Fibroblast of lung (primary cell): ENCODE measurements around the gene ZC3H14. TPM values are rescaled to one million over a fixed set of nuclear protein-coding genes. Genes with fewer than 3 reads are reported as not detected.

Experiments used
- DNase-seq, 2 donors: peaks; one replicate each; pipeline versions ENCODE4 v3.0.0 to v3.0.0-alpha.2; 2010; ENCODE audit warnings: low read depth in 2 of 2
- H2AFZ ChIP-seq: 2 replicates; pipeline ENCODE4 v1.5.1; 2012; ENCODE audit warnings: low read length, control low read depth, inconsistent platforms
- H3K27ac ChIP-seq: 2 replicates; pipeline ENCODE4 v1.5.1; 2011; ENCODE audit warnings: low read length, control low read depth; ENCODE audit not compliant: insufficient read depth
- H3K27me3 ChIP-seq: 2 replicates; pipeline ENCODE4 v1.5.1; 2011; ENCODE audit warnings: mild to moderate bottlenecking, low read length; ENCODE audit not compliant: control insufficient read depth, insufficient read depth
- H3K36me3 ChIP-seq: 2 replicates; pipeline ENCODE4 v1.5.1; 2011; ENCODE audit warnings: low read length; ENCODE audit not compliant: control insufficient read depth, insufficient read depth
- H3K4me1 ChIP-seq: 2 replicates; pipeline ENCODE4 v1.5.1; 2011; ENCODE audit warnings: low read length; ENCODE audit not compliant: control insufficient read depth, insufficient read depth; ENCODE audit errors: extremely low read depth
- H3K4me2 ChIP-seq: 2 replicates; pipeline ENCODE4 v1.5.1; 2011; ENCODE audit warnings: low read length, control low read depth; ENCODE audit not compliant: insufficient read depth; ENCODE audit errors: extremely low read depth
- H3K4me3 ChIP-seq, 4 experiments: fragments of 200-600 bp in 1 of 4; sonication (generic) in 1 of 4; replicated peaks in 1 of 4; 2 replicates each; pipeline ENCODE4 v1.5.1; 2011 to 2016; ENCODE audit warnings: low read length in 4 of 4, low read depth in 3 of 4, mild to moderate bottlenecking in 3 of 4, control low read depth in 2 of 4, inconsistent platforms in 1 of 4, mixed read lengths in 1 of 4; ENCODE audit not compliant: insufficient read depth in 1 of 4; ENCODE audit errors: control extremely low read depth in 1 of 4
- H3K79me2 ChIP-seq: 2 replicates; pipeline ENCODE4 v1.5.1; 2012; ENCODE audit warnings: mild to moderate bottlenecking, low read length, inconsistent platforms; ENCODE audit not compliant: control insufficient read depth, insufficient read depth
- H3K9ac ChIP-seq: 2 replicates; pipeline ENCODE4 v1.5.1; 2011; ENCODE audit warnings: mild to moderate bottlenecking, low read length, control low read depth; ENCODE audit not compliant: insufficient read depth
- H3K9me3 ChIP-seq: 2 replicates; pipeline ENCODE4 v1.5.1; 2012; ENCODE audit warnings: low read depth, low read length; ENCODE audit not compliant: control insufficient read depth, insufficient read depth
- H4K20me1 ChIP-seq: 2 replicates; pipeline ENCODE4 v1.5.1; 2011; ENCODE audit warnings: low read length; ENCODE audit not compliant: control insufficient read depth, insufficient read depth; ENCODE audit errors: extremely low read depth
- EZH2 ChIP-seq: IDR thresholded peaks from 2 replicates; pipeline ENCODE4 v1.5.1; 2012; ENCODE audit warnings: low read length, control low read depth, mild to moderate bottlenecking; ENCODE audit errors: missing control alignments
- polyA plus RNA-seq, 2 donors: library from polyadenylated mRNA; depleted of rRNA in 1 of 2; stranded (reverse) in 1 of 2; unstranded in 1 of 2; fragments of >200 nt; gene quantifications; 2 replicates each; pipeline ENCODE4 v1.2.1, GENCODE V29; 2011 to 2012; ENCODE audit warnings: missing spikeins in 1 of 2
- total RNA-seq: library from RNA; depleted of rRNA; stranded (reverse); fragments of >200 nt; gene quantifications from 2 replicates; pipeline ENCODE4 v1.2.1, GENCODE V29; 2014
- TF ChIP-seq, protein P1 (sequence below), 2 donors: IDR thresholded peaks in 1 of 2; conservative IDR thresholded peaks in 1 of 2; 1 replicate in 1 of 2; 2 replicates in 1 of 2; pipeline ENCODE4 v1.5.1; 2011 to 2012; ENCODE audit warnings: low read length in 2 of 2, control low read depth in 1 of 2, inconsistent platforms in 1 of 2, low read depth in 1 of 2, mild to moderate bottlenecking in 1 of 2

The ZC3H14 gene
- total and polyA plus RNA-seq, 2 donors (not counting 1 experiment from before 2014, with no cell fraction given), result 71.0 to 77.4 TPM

DNA sequence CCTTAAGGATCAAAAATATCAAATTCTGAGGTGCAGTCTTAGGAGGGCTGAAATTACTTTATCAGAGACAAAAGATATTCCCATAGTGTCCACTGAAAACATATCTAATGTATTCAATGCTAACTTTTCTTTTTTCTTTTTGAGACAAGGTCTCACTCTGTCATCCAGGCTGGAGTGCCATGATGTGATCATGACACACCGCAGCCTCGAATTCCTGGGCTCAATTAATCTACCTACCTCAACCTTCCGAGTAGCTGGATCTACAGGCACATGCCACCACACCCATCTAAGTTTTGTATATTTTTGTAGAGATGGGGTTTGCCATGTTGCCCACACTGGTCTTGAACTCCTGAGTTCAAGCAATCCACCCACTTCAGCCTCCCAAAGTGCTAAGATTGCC is 68.3 kb downstream of the ZC3H14 start:
- no peak for DNase-seq
- Histone ChIP-seq H3K27ac (no peak overlapping the region), H2AFZ (no peak overlapping the region)

GRCh38 chr14:88632512-88632911 is 69.7 kb downstream of the ZC3H14 start:
- Histone ChIP-seq H3K4me1 (no peaks in the 10 kb centered on the region), H2AFZ (no peak overlapping the region), H3K27me3 (no peaks in the 10 kb centered on the region), H3K36me3 (no peaks in the 10 kb centered on the region), H3K9ac (no peak overlapping the region), H3K27ac (no peak overlapping the region), H3K79me2 (no peaks in the 10 kb centered on the region), H4K20me1 (no peaks in the 10 kb centered on the region), H3K4me3 (no peak overlapping the region), H3K4me2 (no peak overlapping the region), H3K9me3 (no peaks in the 10 kb centered on the region)
- TF ChIP-seq, protein P1, sequence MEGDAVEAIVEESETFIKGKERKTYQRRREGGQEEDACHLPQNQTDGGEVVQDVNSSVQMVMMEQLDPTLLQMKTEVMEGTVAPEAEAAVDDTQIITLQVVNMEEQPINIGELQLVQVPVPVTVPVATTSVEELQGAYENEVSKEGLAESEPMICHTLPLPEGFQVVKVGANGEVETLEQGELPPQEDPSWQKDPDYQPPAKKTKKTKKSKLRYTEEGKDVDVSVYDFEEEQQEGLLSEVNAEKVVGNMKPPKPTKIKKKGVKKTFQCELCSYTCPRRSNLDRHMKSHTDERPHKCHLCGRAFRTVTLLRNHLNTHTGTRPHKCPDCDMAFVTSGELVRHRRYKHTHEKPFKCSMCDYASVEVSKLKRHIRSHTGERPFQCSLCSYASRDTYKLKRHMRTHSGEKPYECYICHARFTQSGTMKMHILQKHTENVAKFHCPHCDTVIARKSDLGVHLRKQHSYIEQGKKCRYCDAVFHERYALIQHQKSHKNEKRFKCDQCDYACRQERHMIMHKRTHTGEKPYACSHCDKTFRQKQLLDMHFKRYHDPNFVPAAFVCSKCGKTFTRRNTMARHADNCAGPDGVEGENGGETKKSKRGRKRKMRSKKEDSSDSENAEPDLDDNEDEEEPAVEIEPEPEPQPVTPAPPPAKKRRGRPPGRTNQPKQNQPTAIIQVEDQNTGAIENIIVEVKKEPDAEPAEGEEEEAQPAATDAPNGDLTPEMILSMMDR (conservative IDR thresholded peaks at IDR 0.05 in 1 of 2, IDR thresholded peaks at IDR 0.05 in 1 of 2; ENCODE audit: low read depth in 1 of 2, low read length in 2 of 2), result no peak
- no peak for TF ChIP-seq EZH2
- no peak for DNase-seq

More for the DNA sequence above, 68.3 kb downstream of the ZC3H14 start:
- Histone ChIP-seq H3K4me3 (no peak overlapping the region), H3K4me1 (no peaks in the 10 kb centered on the region), H3K9me3 (no peaks in the 10 kb centered on the region), H4K20me1 (no peaks in the 10 kb centered on the region), H3K9ac (no peak overlapping the region), H3K27me3 (no peaks in the 10 kb centered on the region), H3K4me2 (no peak overlapping the region), H3K79me2 (no peaks in the 10 kb centered on the region), H3K36me3 (no peaks in the 10 kb centered on the region)
- TF ChIP-seq, protein P1 (conservative IDR thresholded peaks at IDR 0.05 in 1 of 2, IDR thresholded peaks at IDR 0.05 in 1 of 2; ENCODE audit: low read depth in 1 of 2, low read length in 2 of 2), result no peak
- TF ChIP-seq EZH2, result no peak

DNA sequence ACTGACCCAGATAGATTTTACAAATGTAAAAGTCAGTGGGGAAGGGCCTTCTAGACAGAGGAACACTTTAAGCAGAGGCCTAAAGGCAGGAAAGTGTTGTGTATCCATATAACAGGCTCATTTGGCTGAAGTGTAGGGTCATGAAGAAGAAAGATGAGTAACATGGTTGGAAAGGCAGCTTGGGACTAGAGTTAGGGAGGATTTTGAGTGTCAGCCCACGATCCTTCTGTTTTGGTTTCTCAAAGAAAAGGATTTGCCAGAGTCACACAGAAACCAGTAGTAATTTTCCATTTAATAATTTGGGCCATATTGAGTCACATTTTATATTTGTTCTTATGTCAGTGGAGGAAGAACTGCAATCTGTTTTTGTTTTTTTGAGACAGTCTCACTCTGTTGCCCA is 76.4 kb downstream of the ZC3H14 start:
- Histone ChIP-seq H3K79me2 (no peaks in the 10 kb centered on the region), H2AFZ (no peak overlapping the region), H3K9ac (no peak overlapping the region), H3K4me1 (no peaks in the 10 kb centered on the region), H3K27ac (no peak overlapping the region), H3K9me3 (no peaks in the 10 kb centered on the region), H3K4me2 (no peak overlapping the region), H3K27me3 (no peaks in the 10 kb centered on the region), H3K36me3 (no peaks in the 10 kb centered on the region), H3K4me3 (no peak overlapping the region), H4K20me1 (no peaks in the 10 kb centered on the region)
- TF ChIP-seq, protein P1 (conservative IDR thresholded peaks at IDR 0.05 in 1 of 2, IDR thresholded peaks at IDR 0.05 in 1 of 2; ENCODE audit: low read depth in 1 of 2, low read length in 2 of 2), result no peak
- no peak for TF ChIP-seq EZH2
- DNase-seq, result no peak
